Calu3 (cell line): ENCODE results near the gene POLA1. TPM values are rescaled to one million over a fixed set of nuclear protein-coding genes. Genes with fewer than 3 reads are reported as not detected.

Experiments used
- BruUV-seq: library from RNA; stranded (reverse); fragments of 400-500 nt; replicated peaks from 2 replicates; lab custom pipeline; 2021; lab: Mats Ljungman, UMichigan
- CTCF ChIA-PET: fragments of 300-600 bp; sonication (Branson Sonifier 250); formaldehyde crosslinking; loops from one replicate; lab custom pipeline; 2022; ENCODE audit warnings: antibody characterized with exemption; lab: Charles Lee
- DNase-seq: peaks from one replicate; pipeline ENCODE4 v3.0.0; 2022
- H3K27ac Mint-ChIP-seq: one replicate; pipeline ENCODE4 v1.8.0; 2022; ENCODE audit warnings: mixed read lengths; ENCODE audit not compliant: unreplicated experiment
- H3K27me3 Mint-ChIP-seq: one replicate; pipeline ENCODE4 v1.8.0; 2022; ENCODE audit warnings: mixed read lengths; ENCODE audit not compliant: unreplicated experiment
- H3K36me3 Mint-ChIP-seq: one replicate; pipeline ENCODE4 v1.8.0; 2022; ENCODE audit warnings: mild to moderate bottlenecking, moderate library complexity, mixed read lengths; ENCODE audit not compliant: insufficient read depth, unreplicated experiment
- H3K4me1 Mint-ChIP-seq: one replicate; pipeline ENCODE4 v1.8.0; 2022; ENCODE audit warnings: mild to moderate bottlenecking, low read depth, mixed read lengths; ENCODE audit not compliant: unreplicated experiment
- H3K4me3 Mint-ChIP-seq: one replicate; pipeline ENCODE4 v1.8.0; 2022; ENCODE audit warnings: mild to moderate bottlenecking, low read depth, moderate library complexity, mixed read lengths; ENCODE audit not compliant: unreplicated experiment
- H3K9me3 Mint-ChIP-seq: one replicate; pipeline ENCODE4 v1.8.0; 2022; ENCODE audit warnings: low read depth, mixed read lengths; ENCODE audit not compliant: unreplicated experiment
- intact Hi-C: fragments of 100-400 bp; cut with micrococcal nuclease; formaldehyde crosslinking; loops from one replicate; pipeline ENCODE4 v1.10.0; 2022; ENCODE audit not compliant: unreplicated experiment
- total RNA-seq: library from RNA; stranded (reverse); gene quantifications from 2 replicates; pipeline ENCODE4 v1.2.3, GENCODE V29; 2022
- TF ChIP-seq, protein P1 (sequence below): fragments of 200-600 bp; IDR thresholded peaks from one replicate; pipeline ENCODE4 v1.8.0; 2022; ENCODE audit warnings: antibody characterized with exemption; ENCODE audit not compliant: unreplicated experiment

Gene POLA1
- total RNA-seq, 1 experiment from 2014 or later = 25.2 TPM

DNA sequence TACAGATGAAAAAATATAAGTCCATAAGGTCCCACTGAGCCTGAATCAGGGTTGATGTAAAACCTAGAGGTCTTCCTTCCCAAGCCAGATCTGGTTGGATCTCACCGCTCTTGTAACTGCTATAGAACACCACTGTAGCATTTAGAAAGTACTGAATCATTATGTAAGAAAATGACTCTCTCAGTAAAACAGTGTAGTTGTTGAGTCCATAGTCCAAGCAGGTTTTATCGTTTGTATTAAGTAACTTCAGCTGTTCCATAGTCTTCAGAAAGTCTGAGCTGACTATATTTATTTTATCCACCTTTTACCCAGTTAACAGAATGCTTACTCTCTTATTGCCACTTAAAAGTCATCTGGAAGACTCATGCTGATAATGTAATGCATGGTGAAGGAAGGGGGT, 82.2 kb downstream of the POLA1 start:
- Mint-ChIP-seq H3K27ac (no peak overlapping the region), H3K27me3 (no peaks in the 10 kb centered on the region), H3K36me3 (no peaks in the 10 kb centered on the region), H3K4me1 (no peaks in the 10 kb centered on the region), H3K4me3 (no peak overlapping the region), H3K9me3 (no peaks in the 10 kb centered on the region)
- intact Hi-C loops = no loop called here
- no TSS peak for BruUV-seq
- TF ChIP-seq, protein P1, sequence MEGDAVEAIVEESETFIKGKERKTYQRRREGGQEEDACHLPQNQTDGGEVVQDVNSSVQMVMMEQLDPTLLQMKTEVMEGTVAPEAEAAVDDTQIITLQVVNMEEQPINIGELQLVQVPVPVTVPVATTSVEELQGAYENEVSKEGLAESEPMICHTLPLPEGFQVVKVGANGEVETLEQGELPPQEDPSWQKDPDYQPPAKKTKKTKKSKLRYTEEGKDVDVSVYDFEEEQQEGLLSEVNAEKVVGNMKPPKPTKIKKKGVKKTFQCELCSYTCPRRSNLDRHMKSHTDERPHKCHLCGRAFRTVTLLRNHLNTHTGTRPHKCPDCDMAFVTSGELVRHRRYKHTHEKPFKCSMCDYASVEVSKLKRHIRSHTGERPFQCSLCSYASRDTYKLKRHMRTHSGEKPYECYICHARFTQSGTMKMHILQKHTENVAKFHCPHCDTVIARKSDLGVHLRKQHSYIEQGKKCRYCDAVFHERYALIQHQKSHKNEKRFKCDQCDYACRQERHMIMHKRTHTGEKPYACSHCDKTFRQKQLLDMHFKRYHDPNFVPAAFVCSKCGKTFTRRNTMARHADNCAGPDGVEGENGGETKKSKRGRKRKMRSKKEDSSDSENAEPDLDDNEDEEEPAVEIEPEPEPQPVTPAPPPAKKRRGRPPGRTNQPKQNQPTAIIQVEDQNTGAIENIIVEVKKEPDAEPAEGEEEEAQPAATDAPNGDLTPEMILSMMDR = no peak
- CTCF ChIA-PET = no interaction called here
- DNase-seq = no peak

GRCh38 chrX:24777660-24778059, 83.9 kb downstream of the POLA1 start:
- Mint-ChIP-seq H3K4me3 (no peak overlapping the region), H3K4me1 (no peaks in the 10 kb centered on the region), H3K36me3 (no peaks in the 10 kb centered on the region), H3K9me3 (no peaks in the 10 kb centered on the region), H3K27me3 (no peaks in the 10 kb centered on the region), H3K27ac (no peak overlapping the region)
- intact Hi-C loops = no loop called here
- no peak for DNase-seq
- CTCF ChIA-PET = no interaction called here
- TF ChIP-seq, protein P1 = no peak
- no TSS peak for BruUV-seq

DNA sequence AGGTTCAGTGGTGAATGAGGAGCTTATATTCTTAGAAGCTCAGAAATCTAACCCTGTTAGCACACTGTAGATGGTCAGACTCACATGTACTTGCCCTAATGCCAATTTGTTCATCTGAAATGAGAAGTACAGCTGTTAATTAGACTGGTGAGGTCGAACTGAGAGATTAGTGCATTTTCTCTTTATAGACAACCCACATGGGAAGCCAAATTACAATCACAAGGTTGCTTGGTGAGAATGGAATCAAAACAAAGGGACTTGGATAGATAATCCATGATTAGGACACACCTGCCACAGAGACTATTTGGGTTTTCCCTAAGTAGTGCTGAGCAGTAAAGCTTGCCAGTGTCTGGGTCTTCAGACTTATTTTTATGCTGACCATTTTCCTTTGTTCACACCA, 88.3 kb downstream of the POLA1 start:
- H3K4me1 Mint-ChIP-seq = no peaks in the 10 kb centered on the region
- no peak for DNase-seq
- BruUV-seq = no TSS peak
- no peak overlapping the region for H3K27ac Mint-ChIP-seq
- H3K36me3 Mint-ChIP-seq = no peaks in the 10 kb centered on the region
- no peaks in the 10 kb centered on the region for H3K9me3 Mint-ChIP-seq
- H3K27me3 Mint-ChIP-seq = no peaks in the 10 kb centered on the region
- intact Hi-C loops = no loop called here
- TF ChIP-seq, protein P1 = no peak
- CTCF ChIA-PET = no interaction called here
- no peak overlapping the region for H3K4me3 Mint-ChIP-seq

GRCh38 chrX:24789047-24789446, 95.3 kb downstream of the POLA1 start:
- H3K9me3 Mint-ChIP-seq = no peaks in the 10 kb centered on the region
- TF ChIP-seq, protein P1 = no peak
- CTCF ChIA-PET = no interaction called here
- no peak overlapping the region for H3K27ac Mint-ChIP-seq
- no peaks in the 10 kb centered on the region for H3K27me3 Mint-ChIP-seq
- H3K4me1 Mint-ChIP-seq = no peaks in the 10 kb centered on the region
- no peak overlapping the region for H3K4me3 Mint-ChIP-seq
- no peak for DNase-seq
- BruUV-seq = no TSS peak
- intact Hi-C loops = no loop called here
- H3K36me3 Mint-ChIP-seq = no peaks in the 10 kb centered on the region

DNA sequence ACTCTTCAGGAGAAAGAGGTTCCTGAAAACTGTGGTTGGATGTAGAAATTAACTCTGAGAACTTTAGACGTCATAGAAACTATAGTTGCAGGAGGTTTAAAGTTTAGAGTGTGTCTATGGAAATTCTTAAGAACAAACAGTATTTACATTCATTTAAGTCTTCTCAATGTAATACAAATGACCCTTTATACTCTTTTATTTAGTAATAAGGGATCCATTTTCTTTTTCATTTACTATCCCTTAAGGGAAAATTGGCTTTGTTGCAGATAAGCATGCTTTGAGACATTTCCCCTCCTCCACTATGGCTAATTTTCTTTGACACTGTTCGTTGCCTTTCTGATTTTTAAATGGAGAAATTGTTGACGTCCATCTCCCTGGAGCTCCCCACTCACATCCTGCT, 96.4 kb downstream of the POLA1 start:
- H3K4me1 Mint-ChIP-seq = no peaks in the 10 kb centered on the region
- CTCF ChIA-PET = no interaction called here
- no peaks in the 10 kb centered on the region for H3K36me3 Mint-ChIP-seq
- no TSS peak for BruUV-seq
- H3K4me3 Mint-ChIP-seq = no peak overlapping the region
- intact Hi-C loops = no loop called here
- no peaks in the 10 kb centered on the region for H3K27me3 Mint-ChIP-seq
- TF ChIP-seq, protein P1 = no peak
- no peak overlapping the region for H3K27ac Mint-ChIP-seq
- no peak for DNase-seq
- no peaks in the 10 kb centered on the region for H3K9me3 Mint-ChIP-seq
